T-helper 1 cell treated with Interleukin-12 subunit alpha and Interleukin-12 subunit beta and Interleukin-4 antibody, amounts not matched to agents 30 μg/mL and 1 μg/mL, for 36 hours (primary cell): ENCODE data around the gene ATR.

Experiments used
- H3K27ac Mint-ChIP-seq: one replicate; pipeline ENCODE4 v1.8.0; 2021; ENCODE audit warnings: mild to moderate bottlenecking, mixed read lengths
- H3K27me3 Mint-ChIP-seq: one replicate; pipeline ENCODE4 v1.8.0; 2021; ENCODE audit warnings: low read depth, mixed read lengths
- H3K36me3 Mint-ChIP-seq: one replicate; pipeline ENCODE4 v1.8.0; 2021; ENCODE audit warnings: low read depth, mixed read lengths
- H3K4me1 Mint-ChIP-seq: one replicate; pipeline ENCODE4 v1.8.0; 2021; ENCODE audit warnings: low read depth, mixed read lengths
- H3K4me3 Mint-ChIP-seq: one replicate; pipeline ENCODE4 v1.8.0; 2021; ENCODE audit warnings: mild to moderate bottlenecking, moderate library complexity, mixed read lengths
- H3K9me3 Mint-ChIP-seq: one replicate; pipeline ENCODE4 v1.8.0; 2021; ENCODE audit warnings: mixed read lengths

ATR gene

GRCh38 chr3:142523921-142524566 is 54.5 kb downstream of the ATR start:
- Mint-ChIP-seq H3K4me3 (no peak overlapping the region), H3K27ac (no peak overlapping the region), H3K27me3 (no peaks in the 10 kb centered on the region), H3K4me1 (peaks cover 3% of the 10 kb centered on the region), H3K9me3 (no peaks in the 10 kb centered on the region), H3K36me3 (peaks cover 20% of the 10 kb centered on the region)

GRCh38 chr3:142509079-142509478 is 69.5 kb downstream of the ATR start:
- Mint-ChIP-seq H3K27me3 (no peaks in the 10 kb centered on the region), H3K4me3 (peak overlapping the region; percentile 77), H3K4me1 (peaks cover 20% of the 10 kb centered on the region), H3K36me3 (peaks cover 31% of the 10 kb centered on the region), H3K9me3 (no peaks in the 10 kb centered on the region), H3K27ac (peak overlapping the region; percentile 88)

DNA sequence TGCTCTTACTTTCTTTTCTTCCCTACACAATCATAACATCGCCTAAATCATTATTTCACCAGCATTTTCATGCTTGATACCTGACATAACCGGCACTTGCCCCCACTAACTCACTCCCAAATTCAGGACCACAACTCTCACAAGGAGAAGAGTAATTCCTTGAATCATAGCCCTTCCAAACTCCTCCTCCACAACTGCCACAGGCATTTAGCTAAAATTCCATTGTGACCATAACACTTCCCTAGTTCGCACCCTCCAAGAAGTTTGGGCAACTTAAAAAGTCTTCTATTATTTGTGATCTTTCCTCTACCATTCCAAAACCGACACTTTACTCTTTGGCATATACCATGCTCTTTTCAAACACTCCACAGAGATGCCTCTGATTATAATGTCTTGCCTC is 71.3 kb downstream of the ATR start:
- Mint-ChIP-seq H3K9me3 (peaks cover 4% of the 10 kb centered on the region), H3K27ac (no peak overlapping the region), H3K4me3 (no peak overlapping the region), H3K36me3 (peaks cover 39% of the 10 kb centered on the region), H3K27me3 (no peaks in the 10 kb centered on the region), H3K4me1 (peaks cover 20% of the 10 kb centered on the region)

GRCh38 chr3:142502187-142502985 is 76.1 kb downstream of the ATR start:
- Mint-ChIP-seq H3K4me1 (peaks cover 14% of the 10 kb centered on the region), H3K9me3 (peaks cover 7% of the 10 kb centered on the region), H3K27me3 (no peaks in the 10 kb centered on the region), H3K36me3 (peaks cover 45% of the 10 kb centered on the region), H3K4me3 (no peak overlapping the region), H3K27ac (no peak overlapping the region)

DNA sequence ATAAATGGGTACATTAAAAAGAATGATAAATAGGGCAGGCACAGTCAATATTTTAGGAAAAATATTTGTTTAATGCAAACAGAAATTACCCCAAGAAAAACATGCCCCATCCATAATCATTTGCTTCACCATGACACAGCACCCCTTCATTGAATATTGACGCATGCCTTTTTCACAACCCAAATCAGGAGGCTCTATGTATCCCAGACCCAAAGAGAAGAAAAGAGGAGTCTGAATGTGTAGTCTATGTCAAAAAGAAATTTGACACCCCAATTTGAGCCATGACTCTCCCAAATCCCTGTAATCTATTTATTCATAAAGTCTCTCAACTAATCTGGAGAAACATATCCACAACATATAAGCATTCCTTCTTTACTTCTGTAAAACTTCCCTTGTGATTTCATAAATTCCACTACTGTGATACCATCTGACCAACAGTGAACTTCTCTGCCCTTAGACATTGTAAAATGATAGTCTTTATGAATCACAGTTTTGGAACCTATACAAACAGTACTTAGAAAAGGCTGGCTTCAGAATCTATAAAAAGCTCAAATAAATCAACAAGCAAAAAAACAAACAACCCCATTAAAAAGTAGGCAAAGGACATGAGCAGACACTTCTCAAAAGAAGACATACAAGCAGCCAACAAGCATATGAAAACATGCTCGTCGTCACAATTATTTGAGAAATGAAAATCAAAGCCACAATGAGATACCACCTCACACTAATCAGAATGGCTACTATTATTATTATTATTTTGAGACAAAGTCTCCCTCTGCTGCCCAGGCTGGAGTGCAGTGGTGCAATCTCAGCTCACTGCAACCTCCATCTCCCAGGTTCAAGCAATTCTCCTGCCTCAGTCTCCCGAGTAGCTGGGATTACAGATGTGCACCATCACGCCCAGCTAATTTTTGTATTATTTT is 77.3 kb downstream of the ATR start:
- Mint-ChIP-seq H3K4me1 (peaks cover 8% of the 10 kb centered on the region), H3K9me3 (peaks cover 7% of the 10 kb centered on the region), H3K36me3 (peaks cover 40% of the 10 kb centered on the region), H3K27ac (peak overlapping the region; percentile 13), H3K4me3 (no peak overlapping the region), H3K27me3 (no peaks in the 10 kb centered on the region)

- peaks cover 35% of the 10 kb centered on the region for H3K36me3 Mint-ChIP-seq
Measured at GRCh38 chr3:142500211-142500610, 78.3 kb downstream of the ATR start.

DNA sequence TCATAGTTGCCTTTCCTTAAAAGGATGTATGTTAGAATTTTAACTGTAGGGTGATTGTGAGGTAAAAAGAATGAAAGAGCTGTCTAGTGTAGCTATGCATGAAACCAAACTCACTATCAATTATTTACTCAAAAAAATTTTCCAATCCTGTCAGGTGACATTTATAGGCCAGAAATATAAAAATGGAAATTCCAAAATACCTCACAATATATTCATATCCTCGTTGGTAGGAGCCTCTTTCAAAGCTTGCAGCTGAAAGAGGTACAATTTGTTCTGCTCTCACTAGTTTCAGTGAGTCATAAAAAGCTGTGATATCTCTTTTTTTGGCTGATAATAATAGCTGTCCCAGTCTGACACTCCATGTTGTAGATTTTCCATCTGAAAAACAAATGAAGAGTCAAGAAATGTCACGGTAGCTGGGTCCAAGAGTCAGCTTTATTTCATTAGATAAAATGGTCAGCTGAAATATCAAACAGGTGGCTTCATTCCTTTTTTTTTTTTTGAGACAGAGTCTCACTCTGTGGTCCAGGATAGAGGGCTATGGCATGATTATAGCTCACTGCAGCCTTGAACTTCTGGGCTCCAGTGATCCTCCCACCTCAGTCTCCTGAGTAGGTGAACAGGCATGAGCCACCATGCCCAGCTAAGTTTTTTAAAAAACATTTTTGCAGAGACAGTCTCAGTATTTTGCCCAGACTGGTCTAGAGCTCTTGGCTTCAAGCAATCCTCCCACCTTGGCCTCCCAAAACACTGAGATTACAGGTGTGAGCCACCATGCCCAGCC is 79.9 kb downstream of the ATR start:
- no peak overlapping the region for H3K27ac Mint-ChIP-seq
- no peak overlapping the region for H3K4me3 Mint-ChIP-seq

More at GRCh38 chr3:142500211-142500610, 78.3 kb downstream of the ATR start:
- Mint-ChIP-seq H3K27ac (no peak overlapping the region), H3K4me3 (no peak overlapping the region), H3K4me1 (peaks cover 2% of the 10 kb centered on the region), H3K9me3 (peaks cover 7% of the 10 kb centered on the region), H3K27me3 (no peaks in the 10 kb centered on the region)

DNA sequence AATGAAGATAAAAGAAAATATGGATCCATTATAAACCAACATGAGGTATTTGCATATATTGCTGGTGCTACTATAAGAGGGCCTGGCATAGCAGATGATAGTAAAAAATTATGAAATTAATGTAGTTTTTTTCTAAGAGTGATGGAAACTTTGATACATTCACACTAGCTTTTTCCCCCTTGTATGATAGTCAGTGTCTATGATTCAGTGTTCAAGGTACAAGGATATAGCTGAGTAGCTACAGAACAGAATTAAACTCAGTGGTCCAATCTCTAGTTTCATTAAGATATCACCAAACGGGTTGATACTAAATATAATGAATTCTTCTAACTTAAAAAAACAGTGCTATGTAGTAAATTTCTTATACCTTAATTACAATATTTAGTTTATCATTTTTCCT is 80.8 kb downstream of the ATR start:
- H3K4me3 Mint-ChIP-seq, result no peak overlapping the region
- H3K4me1 Mint-ChIP-seq, result peaks cover 2% of the 10 kb centered on the region
- H3K9me3 Mint-ChIP-seq, result peaks cover 7% of the 10 kb centered on the region
- H3K27me3 Mint-ChIP-seq, result no peaks in the 10 kb centered on the region
- peaks cover 40% of the 10 kb centered on the region for H3K36me3 Mint-ChIP-seq
- H3K27ac Mint-ChIP-seq, result no peak overlapping the region

More for the DNA sequence above, 79.9 kb downstream of the ATR start:
- H3K36me3 Mint-ChIP-seq, result peaks cover 36% of the 10 kb centered on the region
- peaks cover 7% of the 10 kb centered on the region for H3K9me3 Mint-ChIP-seq
- H3K27me3 Mint-ChIP-seq, result no peaks in the 10 kb centered on the region
- peaks cover 2% of the 10 kb centered on the region for H3K4me1 Mint-ChIP-seq

DNA sequence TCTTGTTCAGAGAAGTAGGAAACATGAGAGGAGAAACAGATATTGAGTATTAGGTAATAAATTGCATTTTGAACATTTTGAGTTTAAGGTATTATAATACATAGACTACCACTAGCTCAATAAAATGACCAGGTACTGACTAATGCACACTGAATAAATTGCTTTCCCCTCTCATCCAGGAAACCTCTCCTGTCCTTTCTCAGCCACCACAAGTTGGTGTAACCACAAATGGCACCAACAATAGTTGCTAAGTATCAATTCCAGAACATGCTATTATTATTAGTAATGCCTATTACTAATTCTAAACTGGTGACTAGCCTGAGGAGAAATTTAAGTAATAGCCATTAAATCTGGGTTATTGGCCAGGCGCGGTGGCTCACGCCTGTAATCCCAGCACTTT is 83.4 kb downstream of the ATR start:
- no peak overlapping the region for H3K27ac Mint-ChIP-seq
- H3K4me3 Mint-ChIP-seq, result no peak overlapping the region
- H3K9me3 Mint-ChIP-seq, result no peaks in the 10 kb centered on the region
- peaks cover 43% of the 10 kb centered on the region for H3K36me3 Mint-ChIP-seq
- H3K4me1 Mint-ChIP-seq, result no peaks in the 10 kb centered on the region
- H3K27me3 Mint-ChIP-seq, result no peaks in the 10 kb centered on the region

- Mint-ChIP-seq H3K4me1 (no peaks in the 10 kb centered on the region), H3K36me3 (peaks cover 51% of the 10 kb centered on the region), H3K9me3 (no peaks in the 10 kb centered on the region), H3K27ac (no peak overlapping the region), H3K4me3 (no peak overlapping the region), H3K27me3 (no peaks in the 10 kb centered on the region)
Measured at GRCh38 chr3:142492184-142492583, 86.3 kb downstream of the ATR start.

DNA sequence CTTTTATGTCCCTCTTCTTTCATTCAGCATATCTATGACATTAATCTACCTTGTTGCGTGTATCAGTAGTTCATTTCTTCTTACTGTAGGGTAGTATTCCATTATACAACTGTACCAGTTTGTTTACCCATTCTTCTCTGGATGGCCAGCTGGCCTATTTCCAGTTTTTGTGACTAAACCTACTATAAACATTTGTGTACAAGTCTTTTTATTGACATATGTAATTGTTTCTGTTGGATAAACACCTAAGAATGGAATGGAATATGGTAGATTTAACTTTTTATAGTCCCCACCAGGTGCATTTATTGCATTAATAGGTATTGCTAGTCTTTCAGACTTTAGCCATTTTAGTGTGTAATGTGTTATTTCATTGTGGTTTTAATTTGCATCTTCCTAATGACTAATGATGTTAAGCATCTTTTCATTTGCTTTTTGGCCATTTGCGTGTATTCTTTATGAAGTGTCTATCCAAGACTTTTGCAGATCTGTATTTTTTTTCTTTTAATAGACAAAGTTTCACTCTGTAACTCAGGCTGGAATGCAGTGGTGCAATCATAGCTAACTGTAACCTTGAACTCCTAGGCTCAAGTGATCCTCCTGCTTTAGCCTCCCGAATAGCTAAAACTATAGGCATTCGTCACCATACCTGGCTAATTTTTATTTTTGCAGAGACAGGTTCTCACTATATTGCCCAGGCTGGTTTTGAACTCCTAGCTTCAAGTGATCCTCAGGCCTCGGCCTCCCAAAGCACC is 88.8 kb downstream of the ATR start:
- H3K27me3 Mint-ChIP-seq, result no peaks in the 10 kb centered on the region
- H3K27ac Mint-ChIP-seq, result no peak overlapping the region
- H3K9me3 Mint-ChIP-seq, result no peaks in the 10 kb centered on the region
- peaks cover 56% of the 10 kb centered on the region for H3K36me3 Mint-ChIP-seq
- H3K4me1 Mint-ChIP-seq, result no peaks in the 10 kb centered on the region
- H3K4me3 Mint-ChIP-seq, result no peak overlapping the region

DNA sequence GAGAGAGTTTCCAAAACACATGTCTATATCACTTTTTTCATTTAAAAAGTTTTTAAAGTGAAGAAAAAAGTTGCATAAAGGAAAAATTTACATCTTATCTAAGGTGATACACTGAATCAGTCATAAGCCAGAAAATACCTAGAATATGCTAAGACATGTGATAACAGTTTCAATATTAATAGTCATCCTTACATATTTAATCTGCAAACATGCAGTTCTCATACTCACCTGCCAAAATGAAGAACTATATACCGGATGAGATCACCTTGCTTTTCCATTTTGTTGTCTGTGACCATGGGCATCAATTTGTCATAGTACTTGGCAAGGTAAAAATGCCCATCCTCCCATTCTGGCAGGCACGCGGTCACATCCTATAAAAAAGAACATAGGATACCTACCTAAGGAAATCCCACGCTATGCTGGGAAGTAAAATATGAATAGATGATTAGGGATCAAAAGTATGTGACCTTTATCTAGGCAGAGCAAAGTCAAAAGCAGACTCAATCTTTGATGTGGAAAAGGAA is 93.6 kb downstream of the ATR start:
- Mint-ChIP-seq H3K27ac (no peak overlapping the region), H3K4me3 (no peak overlapping the region), H3K36me3 (peaks cover 59% of the 10 kb centered on the region), H3K9me3 (peaks cover 17% of the 10 kb centered on the region), H3K27me3 (no peaks in the 10 kb centered on the region), H3K4me1 (no peaks in the 10 kb centered on the region)

DNA sequence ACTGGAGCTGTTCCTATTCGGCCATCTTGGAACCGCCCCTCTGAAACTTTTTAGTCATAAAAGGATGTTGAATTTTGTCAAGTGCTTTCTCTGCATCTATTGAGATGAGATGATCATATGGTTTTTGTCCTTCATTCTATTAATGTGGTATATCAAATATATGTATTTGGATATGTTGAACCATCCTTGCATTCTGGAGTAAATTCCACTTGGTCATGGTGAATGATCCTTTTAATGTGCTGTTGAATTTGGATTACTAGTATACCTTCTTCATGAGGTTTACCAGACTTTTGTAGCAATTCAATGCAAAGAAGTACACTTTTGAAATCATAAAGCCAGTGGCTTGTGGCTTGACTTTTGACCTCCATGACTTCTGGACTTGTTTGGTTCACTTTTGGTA is 97.3 kb downstream of the ATR start:
- H3K27me3 Mint-ChIP-seq, result no peaks in the 10 kb centered on the region
- H3K9me3 Mint-ChIP-seq, result peaks cover 26% of the 10 kb centered on the region
- peaks cover 57% of the 10 kb centered on the region for H3K36me3 Mint-ChIP-seq
- no peaks in the 10 kb centered on the region for H3K4me1 Mint-ChIP-seq
- no peak overlapping the region for H3K27ac Mint-ChIP-seq
- H3K4me3 Mint-ChIP-seq, result no peak overlapping the region
